GM19035 (cell line): ENCODE measurements around the gene CTNNBL1.

Experiments used
- ATAC-seq: cut with Tn5 transposase; IDR thresholded peaks from one replicate; pipeline ENCODE4 v1.9.1; 2021; ENCODE audit not compliant: unreplicated experiment

The CTNNBL1 gene

DNA sequence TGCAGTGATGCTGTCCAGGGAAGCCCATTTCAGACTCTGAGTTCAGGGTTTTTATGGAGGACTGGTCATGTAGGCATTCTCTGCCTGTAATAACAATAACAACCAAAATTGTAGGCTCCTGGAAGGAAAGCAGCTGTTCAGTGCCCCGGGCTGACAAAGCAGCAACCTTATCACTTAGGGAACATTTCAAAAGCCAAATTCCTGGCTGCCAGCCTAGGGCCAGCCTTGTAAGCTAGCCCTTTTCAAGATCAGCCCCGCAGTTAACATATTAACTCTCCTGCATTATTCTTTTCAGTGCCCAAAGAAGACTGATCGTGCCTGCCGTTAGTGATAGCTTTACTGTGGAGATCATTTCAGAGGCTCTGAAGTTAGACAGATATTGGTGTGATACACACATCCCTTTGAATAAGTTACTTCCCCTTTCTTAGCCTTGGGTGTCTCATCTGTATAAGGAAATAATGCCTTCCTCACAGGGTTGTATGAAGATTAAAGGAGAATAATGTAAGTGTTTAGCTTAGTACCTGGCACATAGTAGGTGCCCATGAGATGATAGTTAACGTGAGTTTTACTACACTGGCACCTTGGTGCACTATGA lies 44.1 kb downstream of the CTNNBL1 start:
- no peak for ATAC-seq

DNA sequence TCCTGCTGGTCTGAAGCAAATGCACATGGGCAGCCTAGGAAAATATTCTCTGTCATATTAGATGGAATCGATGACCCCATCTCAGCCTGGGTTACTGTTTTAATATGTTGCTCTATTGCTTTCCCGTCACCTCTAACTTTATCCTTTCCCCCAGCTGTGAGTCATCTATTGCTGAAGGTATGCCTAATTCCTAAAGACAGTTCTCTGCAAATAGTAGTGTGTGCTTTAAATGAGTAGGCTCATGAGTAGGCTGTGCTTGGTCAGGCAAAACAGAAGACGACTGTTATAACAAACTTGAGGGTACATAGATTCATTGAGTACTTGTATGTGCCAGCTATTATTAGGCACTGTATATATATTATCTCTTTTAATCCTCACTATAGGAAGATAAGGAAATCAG lies 47.2 kb downstream of the CTNNBL1 start:
- ATAC-seq = no peak

DNA sequence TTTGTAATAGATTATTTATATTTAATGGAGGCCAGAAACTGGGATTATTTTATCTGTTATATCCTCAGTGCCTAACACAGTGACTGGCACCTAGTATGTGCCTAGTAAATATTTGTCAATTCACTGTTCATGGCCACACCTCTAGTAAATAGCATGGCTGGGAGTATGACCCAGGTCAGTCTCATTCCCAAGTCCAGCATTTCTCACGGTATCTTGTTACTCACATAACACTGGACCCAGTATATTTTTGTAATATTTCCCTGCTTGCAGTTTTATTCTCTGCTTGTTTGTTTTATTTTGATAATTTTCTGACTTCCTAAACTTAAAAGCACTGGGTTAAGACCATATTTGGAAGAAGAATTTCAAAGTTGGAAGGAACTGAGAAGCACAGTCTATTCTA lies 47.7 kb downstream of the CTNNBL1 start:
- ATAC-seq = no peak

DNA sequence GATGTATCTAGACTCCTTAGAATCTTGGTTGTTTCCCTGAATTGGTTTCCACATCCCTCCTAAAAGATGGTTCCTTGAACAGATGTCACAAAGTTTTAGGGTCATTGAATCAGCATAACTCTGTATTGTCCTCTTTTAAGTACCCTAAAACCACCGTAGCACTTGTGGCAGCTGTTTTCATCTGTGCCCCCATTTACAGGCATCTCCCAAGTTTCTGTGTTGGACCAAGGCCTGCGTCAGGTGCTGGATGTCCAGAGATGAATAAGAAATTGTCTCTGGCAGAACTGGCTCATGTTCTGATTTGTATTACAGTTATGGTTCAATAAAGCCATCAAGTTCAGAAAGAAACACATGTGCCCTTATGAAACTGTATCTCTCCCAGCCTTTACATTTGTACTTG lies 48.3 kb downstream of the CTNNBL1 start:
- ATAC-seq = no peak

DNA sequence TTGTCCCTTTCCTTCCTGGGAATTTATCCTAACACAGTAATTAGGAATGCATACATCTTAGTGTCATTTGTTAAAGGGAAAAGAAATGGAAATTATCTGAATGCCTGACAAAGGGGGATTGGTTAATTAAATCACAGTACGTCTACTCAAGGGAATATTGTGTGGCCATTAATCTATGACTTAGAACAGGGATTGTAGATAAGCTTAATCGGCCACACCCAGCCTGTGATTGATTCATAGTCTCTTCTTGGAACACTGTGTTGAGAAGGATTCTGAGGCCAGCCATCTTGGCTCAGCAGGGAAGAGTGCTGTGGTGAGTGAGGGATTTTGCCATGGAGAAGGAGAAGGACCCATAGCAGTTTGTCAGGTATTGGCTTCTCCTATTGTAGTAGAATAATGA lies 50.5 kb downstream of the CTNNBL1 start:
- ATAC-seq = no peak

DNA sequence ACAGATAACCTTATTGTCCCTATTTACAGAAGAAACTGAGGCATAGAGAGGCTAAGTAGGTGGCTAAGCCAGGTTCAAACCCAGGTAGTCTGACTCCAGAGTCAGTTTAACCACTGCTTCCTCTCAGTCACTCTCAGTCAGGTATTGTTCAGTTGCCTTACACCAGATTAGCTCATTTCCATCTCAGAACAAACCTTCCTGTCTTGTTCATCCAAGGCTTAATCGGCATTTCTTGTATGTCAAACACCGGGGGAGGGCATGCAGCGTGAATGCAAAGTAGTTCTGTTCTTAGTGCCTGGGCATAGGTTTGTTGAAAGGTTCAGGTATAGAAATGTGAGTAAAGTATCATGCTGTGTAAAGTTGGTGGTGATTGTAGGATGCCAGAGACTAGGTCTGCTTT lies 51.7 kb downstream of the CTNNBL1 start:
- no peak for ATAC-seq

GRCh38 chr20:37748015-37748414 lies 54.2 kb downstream of the CTNNBL1 start:
- no peak for ATAC-seq

DNA sequence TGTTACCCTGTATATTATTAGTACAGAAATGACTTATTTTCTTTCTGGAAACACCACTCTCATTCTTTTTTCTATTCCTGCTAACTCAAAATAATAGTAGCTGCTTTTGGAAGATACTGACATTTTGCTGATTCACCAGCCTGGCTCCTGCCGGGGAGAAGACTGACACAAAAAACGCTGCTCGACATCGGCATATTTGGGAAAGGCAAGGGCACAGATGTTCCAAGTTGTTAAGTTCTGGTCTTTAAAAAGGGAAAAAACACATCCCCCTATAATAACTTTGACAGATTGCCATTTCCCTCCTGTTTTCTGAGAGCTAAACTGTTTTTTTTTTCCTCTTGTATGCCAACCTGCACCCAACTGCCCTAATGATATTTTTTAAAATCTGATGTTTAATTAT lies 55.4 kb downstream of the CTNNBL1 start:
- no peak for ATAC-seq

- ATAC-seq = no peak
These were observed 56.0 kb downstream of the CTNNBL1 start for GRCh38 chr20:37749620-37750403.

GRCh38 chr20:37755665-37756064 lies 61.8 kb downstream of the CTNNBL1 start:
- no peak for ATAC-seq

- ATAC-seq = no peak
These were observed 62.4 kb downstream of the CTNNBL1 start for GRCh38 chr20:37756234-37756633.

- ATAC-seq = no peak
These were observed 63.7 kb downstream of the CTNNBL1 start for GRCh38 chr20:37757550-37757949.

GRCh38 chr20:37758332-37758731 lies 64.5 kb downstream of the CTNNBL1 start:
- ATAC-seq = no peak

DNA sequence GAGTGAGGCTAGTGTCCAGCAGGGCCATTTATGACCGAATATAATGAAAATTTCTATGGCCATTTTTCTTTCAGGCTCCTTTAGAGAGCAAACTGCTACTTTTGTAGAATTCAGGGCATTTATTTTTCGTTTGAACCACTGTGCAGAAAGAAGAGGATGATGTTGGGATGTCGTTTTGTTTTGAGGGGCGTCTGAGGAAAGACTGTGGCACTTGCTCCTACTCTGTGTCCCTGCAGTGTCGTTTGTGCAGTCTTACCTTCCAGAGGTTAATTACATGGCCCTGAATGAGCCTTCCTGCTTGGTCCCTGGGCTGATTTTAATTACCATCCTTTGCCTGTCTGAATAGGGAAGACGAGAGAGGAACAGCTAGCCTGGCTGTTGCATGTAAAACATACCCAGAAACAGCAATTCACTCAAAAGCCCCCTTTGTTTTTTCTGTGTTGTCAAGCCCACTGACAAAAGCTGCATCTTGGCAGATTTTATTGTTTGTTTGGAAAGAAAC lies 65.3 kb downstream of the CTNNBL1 start:
- ATAC-seq = no peak

- ATAC-seq = no peak
These were observed 66.0 kb downstream of the CTNNBL1 start for GRCh38 chr20:37759761-37760209.

DNA sequence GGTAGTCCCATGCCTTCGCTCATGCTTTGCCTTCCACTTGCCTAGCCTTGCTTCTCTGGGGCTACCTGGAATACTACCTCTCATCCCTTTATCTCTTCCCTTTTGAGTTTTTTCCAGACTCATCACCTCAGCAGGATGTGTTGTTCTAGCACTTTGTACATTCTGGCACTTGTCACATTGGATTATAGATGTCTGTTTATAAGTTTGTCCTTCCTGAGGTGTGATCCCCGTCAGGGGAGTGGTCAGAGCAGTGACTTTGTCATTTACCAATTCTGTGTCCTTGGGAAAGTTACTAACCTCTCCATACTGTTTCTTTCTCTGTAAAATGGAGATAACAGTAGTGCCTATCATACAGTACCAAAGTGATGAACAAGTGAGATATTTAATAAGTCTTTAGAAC lies 66.5 kb downstream of the CTNNBL1 start:
- no peak for ATAC-seq

DNA sequence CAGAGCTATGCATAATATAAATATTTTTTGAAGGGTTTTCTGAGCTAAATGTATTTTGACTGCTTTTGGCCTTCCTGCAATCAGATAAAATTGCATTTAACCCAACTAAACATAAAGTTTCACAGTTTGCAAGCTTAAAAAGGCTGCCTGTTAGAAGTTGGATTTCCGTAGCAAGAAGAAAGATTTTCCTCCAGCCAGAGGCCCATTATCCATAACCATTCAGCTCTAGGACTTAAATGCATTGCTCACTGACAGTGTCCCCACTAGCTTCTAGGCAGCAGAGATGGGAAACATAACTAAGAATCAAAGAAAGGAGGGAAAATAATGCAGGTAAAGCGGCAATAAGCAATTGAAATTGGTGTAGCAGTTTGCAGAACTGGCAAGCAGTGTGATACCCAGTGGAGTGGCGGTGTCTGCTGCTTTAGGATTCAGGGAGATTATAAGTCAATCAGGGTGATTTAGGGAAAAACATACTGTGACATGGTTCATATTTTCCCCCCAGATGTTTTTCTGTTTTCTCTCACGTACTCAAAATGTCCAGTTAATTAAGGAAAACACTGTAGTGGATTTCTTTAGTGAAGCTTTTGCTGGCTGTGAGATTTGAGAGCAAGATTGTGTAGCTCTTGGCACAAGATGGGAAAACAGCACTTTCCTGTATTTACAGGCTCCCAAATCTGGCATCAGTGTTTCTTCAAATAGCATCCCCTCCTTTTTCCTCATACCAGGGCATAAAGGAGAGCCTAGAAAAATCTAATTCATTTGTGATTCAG lies 69.1 kb downstream of the CTNNBL1 start:
- ATAC-seq = no peak

GRCh38 chr20:37764333-37764935 lies 70.6 kb downstream of the CTNNBL1 start:
- ATAC-seq = no peak

GRCh38 chr20:37770908-37771307 lies 77.1 kb downstream of the CTNNBL1 start:
- ATAC-seq = no peak

- no peak for ATAC-seq
These were observed 79.5 kb downstream of the CTNNBL1 start for GRCh38 chr20:37773291-37773826.

- ATAC-seq = no peak
These were observed 80.3 kb downstream of the CTNNBL1 start for GRCh38 chr20:37774156-37774555.
